Measurements from ENCODE around the gene KCNK18.

Gene KCNK18

GRCh38 chr10:117249493-117250093, 52.3 kb downstream of the KCNK18 start:
- H3K27ac ChIP-seq (ENCODE audit: poor library complexity, severe bottlenecking): no peak overlapping the region
- no peak for DNase-seq (ENCODE audit: low spot score)
- H3K27me3 ChIP-seq (ENCODE audit: insufficient read depth, poor library complexity, severe bottlenecking): peaks cover 2% of the 10 kb centered on the region
- no peak for TF ChIP-seq CTCF (IDR thresholded peaks at IDR 0.05; ENCODE audit: poor library complexity, severe bottlenecking)
- H3K9me3 ChIP-seq (ENCODE audit: severe bottlenecking): no peaks in the 10 kb centered on the region
- no peaks in the 10 kb centered on the region for H3K4me1 ChIP-seq (ENCODE audit: insufficient read depth, poor library complexity, severe bottlenecking)
- no peak for ATAC-seq (ENCODE audit: low read depth)
- H3K4me3 ChIP-seq (ENCODE audit: severe bottlenecking): no peak overlapping the region
- no peaks in the 10 kb centered on the region for H3K36me3 ChIP-seq (ENCODE audit: low read depth)

- H3K4me3 ChIP-seq (ENCODE audit: severe bottlenecking): no peak overlapping the region
- no peaks in the 10 kb centered on the region for H3K36me3 ChIP-seq (ENCODE audit: low read depth)
- no peak overlapping the region for H3K27ac ChIP-seq (ENCODE audit: poor library complexity, severe bottlenecking)
- H3K9me3 ChIP-seq (ENCODE audit: severe bottlenecking): no peaks in the 10 kb centered on the region
- peaks cover 2% of the 10 kb centered on the region for H3K27me3 ChIP-seq (ENCODE audit: insufficient read depth, poor library complexity, severe bottlenecking)
- no peaks in the 10 kb centered on the region for H3K4me1 ChIP-seq (ENCODE audit: insufficient read depth, poor library complexity, severe bottlenecking)
- no peak for ATAC-seq (ENCODE audit: low read depth)
- TF ChIP-seq CTCF (IDR thresholded peaks at IDR 0.05; ENCODE audit: poor library complexity, severe bottlenecking): no peak
- DNase-seq (ENCODE audit: low spot score): no peak
These were observed 53.1 kb downstream of the KCNK18 start for GRCh38 chr10:117250411-117250810.

- TF ChIP-seq CTCF (IDR thresholded peaks at IDR 0.05; ENCODE audit: poor library complexity, severe bottlenecking): no peak
- no peaks in the 10 kb centered on the region for H3K27me3 ChIP-seq (ENCODE audit: insufficient read depth, poor library complexity, severe bottlenecking)
- DNase-seq (ENCODE audit: low spot score): no peak
These were observed 56.6 kb downstream of the KCNK18 start for GRCh38 chr10:117253908-117254307.

GRCh38 chr10:117254338-117254737, 57.0 kb downstream of the KCNK18 start:
- Histone ChIP-seq H3K4me1 (ENCODE audit: insufficient read depth, poor library complexity, severe bottlenecking) (no peaks in the 10 kb centered on the region), H3K27me3 (ENCODE audit: insufficient read depth, poor library complexity, severe bottlenecking) (peaks cover 3% of the 10 kb centered on the region), H3K9me3 (ENCODE audit: severe bottlenecking) (no peaks in the 10 kb centered on the region), H3K4me3 (ENCODE audit: severe bottlenecking) (no peak overlapping the region), H3K36me3 (ENCODE audit: low read depth) (no peaks in the 10 kb centered on the region), H3K27ac (ENCODE audit: poor library complexity, severe bottlenecking) (no peak overlapping the region)
- DNase-seq (ENCODE audit: low spot score) (no peak), ATAC-seq (ENCODE audit: low read depth) (no peak)
- no peak for TF ChIP-seq CTCF (IDR thresholded peaks at IDR 0.05; ENCODE audit: poor library complexity, severe bottlenecking)

More at GRCh38 chr10:117253908-117254307, 56.6 kb downstream of the KCNK18 start:
- no peak overlapping the region for H3K4me3 ChIP-seq (ENCODE audit: severe bottlenecking)
- H3K27ac ChIP-seq (ENCODE audit: poor library complexity, severe bottlenecking): no peak overlapping the region
- no peaks in the 10 kb centered on the region for H3K9me3 ChIP-seq (ENCODE audit: severe bottlenecking)
- no peaks in the 10 kb centered on the region for H3K4me1 ChIP-seq (ENCODE audit: insufficient read depth, poor library complexity, severe bottlenecking)
- no peak for ATAC-seq (ENCODE audit: low read depth)
- H3K36me3 ChIP-seq (ENCODE audit: low read depth): no peaks in the 10 kb centered on the region

Measured in RWPE2 (cell line).